Body of pancreas (tissue), 4 donors: ENCODE measurements around the gene GARRE1.

Source experiments
- POLR2A ChIP-seq, 3 donors: fragments of 450-650 bp; IDR thresholded peaks; one replicate each; pipeline ENCODE4 v1.6.1; 2016; ENCODE audit warnings: antibody characterized with exemption in 3 of 3, mild to moderate bottlenecking in 2 of 3
- TF ChIP-seq, protein P1 (sequence below), 7 experiments: fragments of 450-650 bp in 4 of 7; fragments of 200-600 bp in 3 of 7; sonication (generic) in 3 of 7; IDR thresholded peaks; one replicate each; pipeline ENCODE4 v1.5.1; 2016 to 2019; ENCODE audit warnings: antibody characterized with exemption in 7 of 7

- TF ChIP-seq POLR2A (IDR thresholded peaks at IDR 0.05) = no peak
- TF ChIP-seq, protein P1, sequence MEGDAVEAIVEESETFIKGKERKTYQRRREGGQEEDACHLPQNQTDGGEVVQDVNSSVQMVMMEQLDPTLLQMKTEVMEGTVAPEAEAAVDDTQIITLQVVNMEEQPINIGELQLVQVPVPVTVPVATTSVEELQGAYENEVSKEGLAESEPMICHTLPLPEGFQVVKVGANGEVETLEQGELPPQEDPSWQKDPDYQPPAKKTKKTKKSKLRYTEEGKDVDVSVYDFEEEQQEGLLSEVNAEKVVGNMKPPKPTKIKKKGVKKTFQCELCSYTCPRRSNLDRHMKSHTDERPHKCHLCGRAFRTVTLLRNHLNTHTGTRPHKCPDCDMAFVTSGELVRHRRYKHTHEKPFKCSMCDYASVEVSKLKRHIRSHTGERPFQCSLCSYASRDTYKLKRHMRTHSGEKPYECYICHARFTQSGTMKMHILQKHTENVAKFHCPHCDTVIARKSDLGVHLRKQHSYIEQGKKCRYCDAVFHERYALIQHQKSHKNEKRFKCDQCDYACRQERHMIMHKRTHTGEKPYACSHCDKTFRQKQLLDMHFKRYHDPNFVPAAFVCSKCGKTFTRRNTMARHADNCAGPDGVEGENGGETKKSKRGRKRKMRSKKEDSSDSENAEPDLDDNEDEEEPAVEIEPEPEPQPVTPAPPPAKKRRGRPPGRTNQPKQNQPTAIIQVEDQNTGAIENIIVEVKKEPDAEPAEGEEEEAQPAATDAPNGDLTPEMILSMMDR (IDR thresholded peaks at IDR 0.05) = no peak
These were observed 33.3 kb downstream of the GARRE1 start for GRCh38 chr19:34287662-34288140.
